Neural progenitor cell (in vitro differentiated cells): ENCODE measurements around the gene ILDR2.

Source experiments
- EZH2 ChIP-seq: fragments of 200-600 bp; sonication (generic); IDR thresholded peaks from 2 replicates; pipeline ENCODE4 v1.6.1; 2017; ENCODE audit warnings: antibody characterized with exemption, mild to moderate bottlenecking, moderate library complexity
- EZH2phosphoT487 ChIP-seq: fragments of 200-600 bp; sonication (generic); IDR thresholded peaks from 2 replicates; pipeline ENCODE4 v1.6.1; 2017; ENCODE audit warnings: antibody characterized with exemption
- TF ChIP-seq, protein P1 (sequence below): fragments of 200-600 bp; sonication (generic); IDR thresholded peaks from 2 replicates; pipeline ENCODE4 v1.5.1; 2017; ENCODE audit warnings: antibody characterized with exemption, mild to moderate bottlenecking

- TF ChIP-seq, protein P1, sequence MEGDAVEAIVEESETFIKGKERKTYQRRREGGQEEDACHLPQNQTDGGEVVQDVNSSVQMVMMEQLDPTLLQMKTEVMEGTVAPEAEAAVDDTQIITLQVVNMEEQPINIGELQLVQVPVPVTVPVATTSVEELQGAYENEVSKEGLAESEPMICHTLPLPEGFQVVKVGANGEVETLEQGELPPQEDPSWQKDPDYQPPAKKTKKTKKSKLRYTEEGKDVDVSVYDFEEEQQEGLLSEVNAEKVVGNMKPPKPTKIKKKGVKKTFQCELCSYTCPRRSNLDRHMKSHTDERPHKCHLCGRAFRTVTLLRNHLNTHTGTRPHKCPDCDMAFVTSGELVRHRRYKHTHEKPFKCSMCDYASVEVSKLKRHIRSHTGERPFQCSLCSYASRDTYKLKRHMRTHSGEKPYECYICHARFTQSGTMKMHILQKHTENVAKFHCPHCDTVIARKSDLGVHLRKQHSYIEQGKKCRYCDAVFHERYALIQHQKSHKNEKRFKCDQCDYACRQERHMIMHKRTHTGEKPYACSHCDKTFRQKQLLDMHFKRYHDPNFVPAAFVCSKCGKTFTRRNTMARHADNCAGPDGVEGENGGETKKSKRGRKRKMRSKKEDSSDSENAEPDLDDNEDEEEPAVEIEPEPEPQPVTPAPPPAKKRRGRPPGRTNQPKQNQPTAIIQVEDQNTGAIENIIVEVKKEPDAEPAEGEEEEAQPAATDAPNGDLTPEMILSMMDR: no peak
- TF ChIP-seq EZH2: no peak
- TF ChIP-seq EZH2phosphoT487: no peak
Measured at GRCh38 chr1:166953491-166953890, 21.8 kb downstream of the ILDR2 start.
